GM19438 (cell line): Measurements from ENCODE around the gene FOXRED1.

Experiments
- ATAC-seq: cut with Tn5 transposase; IDR thresholded peaks from one replicate; pipeline ENCODE4 v1.9.1; 2021; ENCODE audit warnings: low read depth; ENCODE audit not compliant: unreplicated experiment

Gene FOXRED1

DNA sequence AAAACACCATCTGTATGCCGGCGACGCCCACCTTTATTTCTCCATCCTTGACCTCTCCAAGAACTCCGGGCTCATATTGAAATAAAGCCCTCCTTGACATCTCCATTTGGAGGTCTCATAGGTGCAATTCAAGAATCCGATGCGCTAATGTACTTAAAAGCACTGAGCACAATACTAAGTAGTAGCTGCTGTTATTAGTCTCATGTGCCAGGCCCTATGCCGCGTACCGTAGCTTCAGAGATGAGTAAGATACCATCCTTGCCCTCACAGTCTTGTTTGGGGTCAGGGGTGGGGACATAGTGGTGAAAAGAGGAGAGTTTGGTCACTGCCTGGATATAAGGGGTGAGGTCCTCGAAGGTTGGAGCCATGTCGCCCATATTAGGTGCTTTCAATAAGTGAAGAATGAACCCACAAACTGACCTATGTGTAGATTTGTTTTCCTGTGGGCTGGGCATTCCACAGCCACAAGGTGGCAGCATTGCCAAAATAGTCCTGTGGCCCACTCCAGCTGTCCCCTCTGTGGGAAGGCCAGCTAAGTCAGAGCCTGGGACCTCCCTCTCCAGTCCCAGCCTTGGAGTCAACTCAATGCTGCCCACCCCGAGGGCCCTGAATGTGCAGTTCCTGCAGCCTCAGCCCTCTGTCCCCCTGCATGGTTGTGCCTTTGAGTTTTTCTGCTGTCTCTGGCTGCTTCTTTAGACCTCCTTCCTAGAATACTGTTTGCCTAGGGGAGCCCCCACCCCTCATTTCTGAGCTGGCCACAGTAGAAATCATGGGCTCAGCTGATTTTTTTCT lies 41.4 kb downstream of the FOXRED1 start:
- ATAC-seq, result peak; percentile 43

DNA sequence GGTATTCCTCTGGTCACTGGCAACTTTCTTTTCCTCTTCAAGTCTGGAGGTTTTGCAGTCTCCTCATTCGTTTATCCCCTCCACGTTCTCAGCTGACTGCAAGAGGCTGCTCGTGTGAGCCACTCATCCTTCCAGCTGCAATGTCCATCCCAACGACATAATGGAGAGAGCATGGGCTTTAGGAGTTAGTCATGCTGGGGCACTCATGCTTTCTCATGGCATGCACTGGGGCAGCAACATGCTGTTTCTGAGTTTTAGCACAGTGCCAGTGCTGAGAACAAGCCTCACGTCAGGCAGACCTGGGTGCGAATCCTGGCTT lies 42.0 kb downstream of the FOXRED1 start:
- no peak for ATAC-seq

DNA sequence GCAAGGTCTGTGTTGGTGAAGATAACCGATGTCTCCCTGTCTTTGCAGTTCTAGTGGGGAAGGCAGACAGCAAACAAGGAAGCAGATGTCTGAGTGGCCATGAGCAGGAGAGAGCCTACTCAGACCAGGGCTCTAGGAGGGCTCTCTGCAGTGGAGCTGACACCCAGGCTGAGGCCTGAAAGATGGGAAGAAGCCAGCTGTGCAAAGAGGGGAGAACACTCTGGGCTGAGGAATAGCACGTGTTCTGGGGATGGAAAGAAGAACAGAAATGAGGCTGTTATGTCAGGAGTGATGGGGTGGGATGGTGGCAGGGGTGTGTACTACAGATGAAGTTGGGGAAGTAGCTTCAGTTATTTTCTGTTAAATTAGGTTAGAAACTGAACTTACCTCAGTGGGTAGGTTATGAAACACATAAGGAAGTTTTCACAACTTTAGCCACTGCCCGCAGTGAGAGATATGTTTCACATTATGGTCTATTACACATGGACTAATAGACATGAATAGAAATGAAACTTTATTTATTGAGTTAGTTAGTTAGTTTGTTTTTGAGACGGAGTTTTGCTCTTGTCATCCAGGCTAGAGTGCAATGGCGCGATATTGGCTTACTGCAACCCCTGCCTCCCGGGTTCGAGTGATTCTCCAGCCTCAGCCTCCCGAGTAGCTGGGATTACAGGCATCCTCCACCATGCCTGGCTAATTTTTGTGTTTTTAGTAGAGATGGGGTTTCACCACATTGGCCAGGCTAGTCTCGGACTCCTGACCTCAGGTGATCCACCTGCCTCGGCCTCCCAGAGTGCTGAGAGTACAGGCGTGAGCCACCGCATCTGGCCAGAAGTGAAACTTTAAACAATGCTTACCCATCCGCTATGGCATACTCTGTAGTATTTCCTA lies 42.7 kb downstream of the FOXRED1 start:
- ATAC-seq, result peak; percentile 72

DNA sequence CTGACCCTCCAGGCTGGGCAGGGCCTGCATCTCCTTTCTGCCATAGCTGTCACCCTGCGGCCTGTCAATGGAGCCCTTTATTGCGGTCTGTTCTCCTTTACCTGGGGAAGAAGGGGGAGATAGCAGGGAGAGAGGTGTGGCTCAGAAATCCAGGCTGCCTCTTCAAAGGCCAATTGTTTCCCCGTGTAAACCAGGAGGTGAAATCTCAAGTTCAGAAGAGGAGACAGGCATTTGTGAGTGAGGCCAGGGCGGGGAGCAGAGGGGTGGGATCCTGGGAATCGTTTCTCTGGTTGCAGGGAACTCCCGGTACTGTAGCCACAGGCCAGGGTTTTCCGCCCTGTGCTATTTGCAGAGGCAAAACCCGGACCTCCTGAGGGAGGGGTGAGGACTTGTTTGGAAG lies 44.0 kb downstream of the FOXRED1 start:
- no peak for ATAC-seq

DNA sequence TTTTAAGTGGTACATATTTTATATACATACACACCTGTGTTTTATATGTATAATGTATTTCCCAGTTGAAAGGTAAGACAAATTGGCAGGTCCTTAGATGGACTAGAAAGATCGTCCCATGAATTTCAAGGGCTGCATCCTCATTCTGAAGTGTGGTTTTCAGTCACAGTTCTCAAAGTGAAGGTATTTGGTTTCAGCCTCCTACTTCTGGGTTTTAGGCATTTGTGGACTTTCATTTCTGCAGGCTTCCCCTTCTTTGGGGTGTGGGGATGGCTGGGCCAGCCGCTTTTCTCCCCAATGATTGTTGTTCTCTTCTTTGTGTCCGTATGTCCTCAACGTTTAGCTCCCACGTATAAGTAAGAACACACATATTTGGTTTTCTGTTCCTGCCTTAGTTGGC lies 44.9 kb downstream of the FOXRED1 start:
- ATAC-seq, result no peak

DNA sequence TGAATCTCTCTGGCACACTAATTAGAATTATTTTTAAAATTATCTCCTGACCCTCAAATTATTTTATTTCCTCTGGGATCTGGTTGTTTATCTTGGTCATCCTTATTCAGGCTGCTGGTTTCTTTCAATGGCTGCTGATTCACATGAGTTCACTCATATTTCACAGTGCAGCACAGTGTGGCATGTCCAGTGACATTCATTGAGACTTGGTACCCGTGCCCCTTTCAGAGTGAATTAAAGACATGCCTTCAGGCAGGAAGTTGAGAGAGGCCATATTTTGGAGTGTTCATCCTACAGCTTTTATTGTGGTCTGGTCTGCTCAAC lies 48.4 kb downstream of the FOXRED1 start:
- no peak for ATAC-seq

DNA sequence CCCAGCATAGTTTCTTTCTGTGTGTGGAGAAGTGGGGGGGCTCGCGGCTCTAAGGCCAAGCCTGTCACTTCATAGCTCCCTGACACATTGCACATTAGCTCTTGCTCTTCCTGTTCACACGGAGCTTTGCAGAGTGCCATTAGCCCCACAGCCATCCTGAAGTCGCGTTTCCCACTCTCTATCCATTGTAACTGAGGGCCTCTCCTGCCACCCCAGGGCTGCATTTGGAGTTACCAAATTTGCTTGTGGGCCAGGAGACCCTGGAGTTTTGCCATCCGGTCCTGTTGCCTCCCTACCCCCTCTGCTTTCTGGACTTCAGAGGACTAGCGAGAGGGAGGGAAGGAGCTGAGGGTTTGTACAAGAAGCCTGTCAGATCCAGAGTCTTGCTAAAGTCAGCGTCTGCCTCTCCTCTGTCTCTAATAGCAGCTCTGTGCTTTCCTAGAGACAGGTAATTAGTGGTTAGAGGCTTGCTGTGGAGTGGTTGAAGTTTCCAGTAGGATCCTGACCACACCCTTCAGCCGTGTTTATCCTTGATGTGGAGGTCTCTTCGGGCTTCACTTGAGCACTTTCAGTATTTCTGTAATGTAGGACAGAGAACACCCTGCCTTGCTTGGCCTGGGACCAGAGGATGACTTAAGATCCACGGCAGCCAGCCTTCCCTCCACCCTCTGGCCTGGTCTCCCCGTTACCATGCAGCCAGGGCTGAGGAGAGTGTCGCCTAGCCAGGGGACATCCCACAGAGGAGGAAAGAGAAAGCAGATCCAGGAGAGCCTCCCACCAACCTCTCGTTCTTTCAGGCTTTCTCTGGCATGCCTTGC lies 49.0 kb downstream of the FOXRED1 start:
- ATAC-seq, result peak; percentile 19

DNA sequence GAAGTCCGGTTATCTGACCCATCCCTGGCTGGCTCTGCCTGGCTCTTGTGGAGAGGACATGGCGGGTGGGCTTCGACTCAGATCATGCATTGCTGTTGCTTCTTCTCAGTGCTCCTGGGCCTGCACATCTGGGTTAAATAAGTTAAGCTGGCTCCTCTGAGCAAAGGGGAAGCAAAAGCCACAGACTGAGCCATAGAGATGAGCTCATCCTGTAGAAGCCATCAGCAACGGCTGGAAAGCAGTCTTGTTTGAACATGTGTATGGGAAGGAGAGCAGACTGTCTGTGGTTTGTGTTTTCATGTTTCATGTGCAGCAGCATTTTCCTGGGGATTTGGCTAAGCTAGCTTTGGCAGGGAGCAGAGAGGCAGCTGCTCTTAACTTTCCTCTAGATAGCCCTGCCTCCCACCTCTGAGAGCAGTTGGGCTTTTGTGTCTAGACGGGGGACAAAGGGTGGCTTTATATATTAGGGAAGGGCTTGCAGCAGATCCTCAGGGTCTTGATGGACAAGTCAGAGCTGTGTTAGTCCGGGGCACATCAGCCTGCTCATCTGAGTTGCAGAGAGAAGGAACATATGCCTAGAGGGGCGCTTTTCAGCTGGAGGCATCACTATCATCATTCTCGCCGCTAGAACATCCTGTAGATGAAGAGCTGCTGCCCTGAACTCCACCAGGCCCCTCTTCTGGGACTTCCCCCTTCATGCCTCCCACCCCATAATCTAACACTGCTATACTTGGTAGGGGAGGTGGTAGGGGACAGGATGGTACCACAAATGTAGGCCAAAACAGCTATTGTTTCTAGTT lies 49.8 kb downstream of the FOXRED1 start:
- ATAC-seq, result peak; percentile 91

DNA sequence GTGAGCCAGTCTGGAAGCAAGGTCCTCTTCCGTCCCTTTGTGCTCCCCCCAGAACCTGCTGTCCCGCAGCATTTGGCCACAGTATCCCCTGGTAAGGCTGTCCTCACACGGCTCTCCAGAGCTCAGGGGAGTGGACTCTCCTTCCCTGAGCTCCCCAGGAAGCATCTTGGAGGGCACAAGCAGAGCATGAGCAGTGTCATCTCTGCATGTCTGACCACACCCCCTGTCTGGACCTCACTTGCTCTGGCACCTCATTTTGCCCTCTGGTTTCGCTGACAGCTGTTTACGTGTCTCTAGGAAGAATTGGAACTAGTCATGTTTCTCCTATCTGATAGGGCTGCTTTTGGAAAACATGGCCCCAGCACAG lies 50.4 kb downstream of the FOXRED1 start:
- no peak for ATAC-seq

DNA sequence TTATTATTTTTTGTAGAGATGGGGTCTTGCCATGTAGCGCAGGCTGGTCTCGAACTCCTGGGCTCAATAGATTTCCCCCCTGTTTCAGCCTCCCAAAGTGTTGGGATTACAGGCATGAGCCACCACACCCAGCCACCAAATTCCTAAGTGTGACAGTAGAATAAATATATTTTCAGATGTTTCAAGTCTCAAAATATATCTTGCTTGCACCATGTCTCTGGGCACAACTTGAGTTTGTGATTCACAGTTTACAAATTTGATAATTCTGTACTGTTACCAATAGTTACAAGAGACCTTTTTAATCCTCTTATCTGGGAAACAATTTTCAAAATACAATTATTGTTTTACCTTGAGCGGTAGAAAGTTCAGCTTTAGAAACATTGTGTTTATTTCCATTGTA lies 54.0 kb downstream of the FOXRED1 start:
- no peak for ATAC-seq

DNA sequence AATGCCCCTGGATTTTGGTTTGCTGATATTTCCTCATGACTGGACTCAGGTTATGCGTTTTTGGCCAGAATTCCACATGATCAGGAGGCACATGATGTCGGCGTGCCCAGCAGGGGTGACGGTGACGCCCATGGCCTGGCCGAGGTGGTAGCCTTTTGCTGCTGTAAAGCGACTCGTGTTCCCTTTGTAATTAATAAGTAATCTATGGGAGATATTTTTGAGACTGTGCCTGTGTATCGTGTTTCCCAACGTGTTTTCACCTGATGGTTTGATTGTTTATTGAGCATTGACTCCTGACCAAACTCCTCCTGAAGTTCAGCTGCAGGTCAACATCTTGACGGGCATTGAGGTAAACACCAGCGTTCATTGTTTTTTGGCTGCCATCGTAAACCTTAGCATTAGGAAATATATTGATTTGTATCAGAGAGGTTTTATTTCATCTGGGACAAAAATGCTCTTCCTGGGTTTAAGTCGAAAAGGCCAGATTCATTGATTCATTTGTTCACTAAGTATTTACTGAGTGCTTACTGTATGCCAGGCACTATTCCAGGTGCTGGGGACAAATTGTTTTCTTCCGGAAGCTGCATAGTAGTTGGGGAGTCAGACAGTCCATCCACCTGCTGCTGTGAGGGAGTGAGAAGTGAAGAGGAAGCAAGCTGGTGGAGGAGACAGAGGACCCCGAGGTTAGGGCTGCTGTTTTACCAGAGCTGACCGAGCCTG lies 58.5 kb downstream of the FOXRED1 start:
- ATAC-seq, result no peak
